ELF-1 (cell line): ENCODE results near the gene ESAM.
"Not testable (repeated sequence)": the region's sequence is repeated elsewhere in the genome, so short reads cannot be mapped to it uniquely, and the experiment has no call there.

ENCODE experiments used
- DNase-seq: peaks from one replicate; pipeline ENCODE4 v3.0.0-alpha.2; 2016; ENCODE audit warnings: low read depth, low spot score

ESAM gene

DNA sequence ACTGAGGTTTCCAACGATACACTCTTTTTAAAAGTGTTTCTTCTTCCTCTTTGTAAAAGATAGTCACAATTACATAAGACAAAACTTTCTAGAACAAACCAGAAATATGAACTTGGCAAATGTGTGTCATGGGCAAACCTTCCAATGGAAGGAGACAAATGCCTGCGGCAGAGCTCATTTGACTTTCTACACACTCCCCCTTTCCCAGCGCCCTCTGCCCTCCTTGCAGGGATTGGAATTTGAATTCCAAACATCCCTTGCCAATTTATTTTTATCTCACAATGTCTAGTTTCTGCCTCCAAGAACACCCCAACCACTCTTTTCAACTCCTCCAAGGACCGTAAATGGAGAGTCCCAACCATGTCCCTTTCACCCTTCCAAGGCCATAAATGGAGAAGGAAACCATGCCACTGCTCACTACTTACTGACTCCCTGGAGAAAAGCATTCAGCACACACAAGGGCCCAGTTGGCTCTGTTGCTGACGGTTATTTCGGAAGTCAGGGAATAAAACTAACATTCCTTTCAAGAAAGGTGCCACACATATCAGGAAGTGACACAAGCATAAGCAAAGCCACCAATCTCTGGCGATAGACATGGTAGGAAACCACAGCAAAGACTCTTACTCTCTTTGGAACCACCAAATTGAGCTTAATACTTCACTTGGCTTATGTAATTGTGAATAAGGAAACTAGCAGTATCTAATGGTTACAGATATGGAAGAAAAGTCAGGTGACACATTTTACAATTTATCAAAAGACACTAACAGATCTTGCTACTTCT lies 15.0 kb upstream of the ESAM start:
- no peak for DNase-seq

GRCh38 chr11:124770959-124771358 lies 8.9 kb upstream of the ESAM start:
- DNase-seq = not testable (repeated sequence)

DNA sequence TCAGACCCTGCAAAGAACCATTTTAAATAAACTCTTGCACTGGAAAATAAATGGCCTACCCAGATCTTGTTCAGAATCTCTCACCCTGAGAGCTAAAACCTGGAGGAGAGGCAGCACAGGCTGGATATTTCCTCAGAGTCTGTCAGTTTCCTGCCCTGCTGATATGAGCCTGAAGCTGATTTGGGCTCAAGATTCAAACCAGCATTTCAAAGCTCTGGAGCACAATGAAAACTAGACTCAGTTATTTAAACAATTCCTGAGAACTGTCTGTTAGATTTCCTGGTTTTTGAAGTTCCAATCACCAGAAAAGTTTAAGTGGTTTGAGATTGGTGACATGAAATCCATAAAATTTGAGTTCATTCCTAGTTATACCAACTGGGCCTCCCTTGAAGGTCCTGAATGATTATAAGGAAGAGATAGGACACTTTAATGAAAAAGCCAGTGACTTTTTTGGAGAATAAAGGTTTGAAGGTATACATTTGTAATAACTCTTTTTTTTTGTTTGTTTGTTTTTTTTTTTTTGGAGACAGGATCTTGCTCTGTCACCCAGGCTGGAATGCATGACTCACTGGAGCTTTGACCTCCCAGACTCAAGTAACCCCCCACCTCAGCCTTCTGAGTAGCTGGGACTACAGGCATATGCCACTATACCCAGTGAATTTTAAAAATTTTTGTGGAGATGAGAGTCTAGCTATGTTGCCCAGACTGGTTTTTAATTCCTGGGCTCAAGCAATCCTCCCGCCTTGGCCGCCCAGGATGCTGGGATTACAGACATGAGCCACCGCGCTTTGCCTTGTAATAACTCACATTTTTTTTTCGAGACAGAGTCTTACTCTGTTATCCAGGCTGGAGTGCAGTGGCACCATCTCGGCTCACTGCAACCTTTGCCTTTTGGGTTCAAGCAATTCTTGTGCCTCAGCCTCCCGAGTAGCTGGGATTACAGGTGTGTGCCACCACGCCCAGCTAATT lies 8.0 kb upstream of the ESAM start:
- no peak for DNase-seq

- no peak for DNase-seq
Measured at GRCh38 chr11:124768914-124769313, 6.8 kb upstream of the ESAM start.

- DNase-seq = no peak
Measured at GRCh38 chr11:124766156-124766555, 4.1 kb upstream of the ESAM start.

GRCh38 chr11:124763156-124763947 lies 1.3 kb upstream of the ESAM start:
- DNase-seq = peak; percentile 91

DNA sequence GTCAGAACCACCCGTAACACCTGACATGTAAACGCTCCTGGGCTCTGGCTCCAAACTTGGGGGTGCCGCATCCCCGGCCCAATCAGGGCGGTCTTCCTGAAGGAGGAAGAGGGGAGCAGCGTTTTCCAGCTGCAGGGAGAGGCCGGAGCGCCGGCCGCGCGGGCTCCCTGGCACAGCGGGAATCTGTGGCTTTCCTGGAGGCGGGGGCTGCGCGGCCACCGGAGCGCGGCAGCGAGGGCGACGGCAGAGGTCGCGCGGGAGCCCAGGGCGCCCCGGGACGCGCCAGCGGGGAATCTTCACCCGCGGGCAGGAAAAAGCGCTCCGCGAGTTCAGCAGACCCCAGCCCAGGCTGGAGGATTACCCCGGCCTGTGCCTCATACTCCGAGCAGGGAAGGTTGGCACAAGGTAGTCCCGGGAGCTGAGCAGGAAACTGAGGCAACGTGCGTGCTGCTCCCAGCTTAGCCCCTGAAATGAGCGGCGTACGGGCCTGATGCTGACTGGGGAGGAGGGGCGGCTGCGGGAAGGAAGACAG lies 600 bp upstream of the ESAM start:
- peak; percentile 44 for DNase-seq

GRCh38 chr11:124761301-124762104 lies 587 bp downstream of the ESAM start:
- no peak for DNase-seq

DNA sequence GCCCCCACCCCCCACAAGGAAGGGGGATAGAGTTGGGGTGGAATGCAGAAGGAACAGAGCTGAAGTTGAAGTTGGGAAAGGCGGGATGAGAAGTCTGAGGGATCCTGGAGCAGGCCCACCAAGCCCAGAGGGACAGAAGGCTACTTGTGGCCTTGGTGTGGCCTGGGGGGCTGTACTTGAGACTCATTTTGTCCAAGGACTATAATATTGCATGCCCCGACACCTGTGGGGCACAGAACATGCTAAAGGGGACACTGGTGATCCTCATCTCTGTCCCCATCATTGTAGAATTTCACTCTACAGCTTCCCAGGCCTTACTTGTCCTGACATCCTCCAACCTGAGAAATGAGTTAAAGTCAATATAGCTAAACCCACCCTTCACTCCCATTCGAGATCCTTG lies 1.3 kb downstream of the ESAM start:
- DNase-seq = no peak

- peak; percentile 26 for DNase-seq
Measured at GRCh38 chr11:124760205-124760652, 1.9 kb downstream of the ESAM start.

DNA sequence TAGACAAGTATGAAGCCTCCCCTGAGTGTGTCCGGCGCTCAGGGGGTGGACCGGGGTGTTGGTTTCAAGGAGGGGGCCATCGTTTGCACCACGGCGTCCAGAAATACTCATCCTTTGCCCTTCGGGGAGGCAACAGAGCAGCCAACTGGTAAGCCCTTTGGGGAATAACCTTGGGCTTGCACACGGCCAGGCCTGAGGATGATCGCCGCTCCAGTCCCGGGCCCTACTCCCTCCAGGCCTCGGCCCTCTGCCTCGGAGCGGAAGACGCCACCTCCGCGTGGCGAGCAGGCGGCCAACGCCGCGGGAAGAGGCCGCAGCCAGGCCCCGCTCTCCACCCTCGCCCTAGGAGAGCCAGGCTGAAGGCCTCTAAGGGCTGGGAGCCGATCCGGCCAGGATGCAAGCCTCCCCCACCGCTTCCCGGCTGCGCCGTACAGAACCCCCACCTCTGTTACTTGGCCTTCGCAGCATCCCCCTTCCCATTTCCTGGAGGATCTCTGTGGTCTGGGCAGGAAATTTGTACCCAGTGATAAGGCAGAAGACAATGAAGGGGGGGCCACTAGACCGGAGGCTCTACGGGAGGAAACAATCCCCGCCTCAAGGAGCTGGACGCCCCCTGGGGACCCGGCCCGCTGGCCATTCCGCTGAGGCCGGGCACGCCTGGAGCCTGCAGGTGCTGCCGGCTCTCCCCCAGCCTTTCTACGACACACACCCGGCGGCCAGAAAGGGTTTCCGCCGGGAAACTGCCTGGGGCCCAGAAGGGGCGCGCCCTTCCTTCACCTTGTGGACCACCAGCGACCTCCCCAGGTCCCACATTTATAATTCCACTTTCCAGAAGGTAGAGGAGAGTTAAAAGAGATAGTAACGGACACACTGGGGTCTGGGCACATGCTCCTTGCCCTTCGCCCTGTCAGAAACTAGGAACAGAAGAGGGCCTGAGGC lies 2.6 kb downstream of the ESAM start:
- DNase-seq = peak; percentile 45

GRCh38 chr11:124758355-124759265 lies 3.5 kb downstream of the ESAM start:
- peak; percentile 89 for DNase-seq

DNA sequence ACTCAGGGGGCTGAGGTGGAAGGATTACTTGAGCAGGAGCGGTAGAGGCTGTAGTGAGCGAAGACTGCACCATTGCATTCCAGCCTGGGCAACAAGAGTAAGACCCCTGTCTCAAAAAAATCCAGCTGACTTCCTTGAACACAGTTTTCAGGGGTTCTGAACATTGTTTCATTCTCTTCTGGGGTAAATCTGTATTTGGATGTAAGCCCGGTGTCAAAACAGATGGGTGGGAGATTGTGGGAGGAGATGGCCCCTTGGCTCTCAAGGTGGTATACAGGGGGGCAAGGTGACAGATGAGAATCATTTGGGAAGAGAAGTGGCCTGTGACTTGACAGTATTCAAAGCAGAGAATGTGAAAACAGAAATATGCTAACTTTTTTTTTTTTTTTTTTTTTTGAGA lies 4.8 kb downstream of the ESAM start:
- DNase-seq = no peak

DNA sequence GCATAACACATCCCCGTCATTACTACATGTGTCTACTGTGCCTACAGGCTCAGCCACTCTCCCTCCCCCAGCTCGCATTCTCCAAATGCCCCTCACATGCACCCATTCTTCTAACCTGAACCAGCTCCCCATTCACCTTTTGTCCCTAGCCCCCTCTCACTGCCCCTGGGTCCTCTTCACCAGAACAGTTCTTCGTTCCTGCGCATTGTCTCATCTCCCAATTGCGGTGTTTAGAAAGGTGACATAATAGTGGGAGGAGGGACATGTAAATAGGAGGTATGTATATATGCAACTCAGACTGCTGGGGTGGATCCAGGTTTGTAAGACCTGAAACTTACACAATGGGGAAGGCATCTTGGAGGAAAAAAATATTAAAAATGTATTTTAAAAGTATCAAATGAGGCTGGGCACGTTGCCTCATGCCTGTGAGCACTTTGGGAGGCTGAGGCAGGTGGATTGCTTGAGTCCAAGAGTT lies 5.3 kb downstream of the ESAM start:
- no peak for DNase-seq

DNA sequence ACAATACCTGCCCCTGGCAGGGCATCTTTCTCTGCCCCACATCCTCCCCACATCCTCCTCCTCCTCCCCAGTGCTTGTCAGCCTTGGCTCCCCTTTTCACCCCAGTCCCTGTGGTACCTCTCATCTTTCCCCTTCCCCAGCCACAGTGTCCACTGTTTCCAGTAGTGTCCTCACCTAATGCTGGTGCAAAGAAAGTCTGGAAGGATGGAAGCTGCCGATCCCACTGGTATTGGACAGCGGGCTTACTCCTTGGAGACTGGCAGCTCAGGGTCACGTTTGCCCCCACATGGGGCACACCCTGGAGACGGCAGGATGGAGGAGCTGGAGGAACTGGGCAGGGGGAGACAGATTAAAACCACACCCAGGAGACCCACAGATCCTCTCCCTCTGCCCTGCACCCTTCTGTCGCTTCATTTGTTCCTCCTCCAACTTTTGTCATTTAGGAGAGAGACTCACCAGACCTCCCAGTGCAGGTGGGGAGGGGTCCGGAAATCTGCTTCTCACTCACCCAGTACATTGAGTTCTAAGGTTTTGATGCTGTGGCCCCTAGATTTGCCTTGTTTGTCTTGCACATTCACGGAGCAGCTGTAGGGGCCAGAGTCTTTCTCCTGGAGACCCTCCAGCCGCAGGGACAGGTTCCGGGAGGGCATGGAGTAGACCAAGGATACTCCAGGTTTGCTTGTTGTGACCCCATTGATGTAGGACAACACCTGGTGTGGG lies 5.9 kb downstream of the ESAM start:
- DNase-seq = no peak

DNA sequence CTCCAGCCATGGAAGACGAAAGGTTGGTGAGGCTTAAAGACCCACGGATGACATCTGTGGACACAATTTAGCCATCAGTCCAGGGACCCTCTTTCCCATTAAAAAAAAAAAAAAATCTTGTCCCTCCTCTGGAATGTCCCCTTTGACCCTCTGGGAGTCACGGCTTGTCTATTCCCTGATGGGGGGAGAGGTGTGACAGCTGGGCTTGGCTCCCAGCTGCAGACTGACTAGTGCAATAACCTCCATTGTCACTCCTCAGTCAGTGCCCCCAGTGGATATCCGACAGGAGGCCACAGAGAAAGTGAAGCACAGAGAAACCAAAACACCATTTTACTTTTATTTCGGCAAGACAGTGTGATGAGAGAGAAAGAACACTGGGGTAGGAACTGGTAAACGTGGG lies 7.4 kb downstream of the ESAM start:
- DNase-seq = no peak

DNA sequence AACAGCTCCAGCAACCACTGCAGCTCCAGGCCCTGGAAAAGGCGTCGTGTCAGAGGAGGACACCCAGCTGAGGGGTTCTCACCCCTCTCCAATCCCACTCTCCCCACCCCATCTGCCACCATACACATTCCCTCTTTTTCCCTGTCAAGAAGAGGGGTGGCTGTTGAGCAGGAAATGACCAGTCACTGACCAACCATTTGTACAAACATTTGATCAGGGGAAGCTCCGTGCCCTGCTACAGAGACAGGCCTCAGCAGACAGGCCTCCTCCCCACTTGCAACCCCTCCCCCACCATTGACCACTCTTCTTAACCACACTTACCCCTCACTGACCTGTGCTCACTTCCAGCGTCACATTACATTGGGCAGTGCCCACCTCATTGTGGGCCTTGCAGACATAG lies 7.8 kb downstream of the ESAM start:
- no peak for DNase-seq

DNA sequence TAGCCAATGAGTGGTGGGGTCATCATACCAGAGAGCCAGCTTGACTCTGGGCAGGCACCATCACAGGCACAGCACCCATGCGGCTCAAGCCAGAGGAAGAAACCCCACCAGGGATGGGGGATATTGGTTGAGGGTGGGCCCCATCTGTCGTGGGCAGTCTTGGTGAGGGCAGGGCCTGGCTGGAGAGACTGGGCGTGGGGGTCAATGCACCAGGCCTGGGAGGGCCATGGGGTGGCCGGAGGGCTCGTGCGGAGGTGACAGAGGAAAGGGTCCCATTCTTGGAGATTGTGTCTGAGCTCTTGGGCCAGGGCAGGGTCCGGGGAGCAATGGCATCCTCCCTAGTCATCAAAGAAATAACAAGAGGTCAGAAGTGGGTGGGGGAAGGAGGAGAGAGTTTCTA lies 8.5 kb downstream of the ESAM start:
- no peak for DNase-seq
